GM13977 (cell line): ENCODE measurements around the gene ROBO4.

Source experiments
- DNase-seq: peaks from one replicate; pipeline ENCODE4 v3.0.0; 2012; ENCODE audit warnings: low spot score
- in situ Hi-C: fragments of 300-500 bp; cut with MboI; formaldehyde crosslinking; loops from one replicate; pipeline ENCODE4 v1.12.0; 2022; ENCODE audit warnings: low sequenced_read_pairs, low pct_unique_long_range_greater_than_20kb, mixed read lengths, inconsistent platforms; ENCODE audit not compliant: unreplicated experiment
- TF ChIP-seq, protein P1 (sequence below): IDR thresholded peaks from 2 replicates; pipeline ENCODE4 v1.5.1; 2012; ENCODE audit warnings: mild to moderate bottlenecking, control low read depth; ENCODE audit not compliant: insufficient read depth; ENCODE audit errors: extremely low read depth, missing control alignments

Gene ROBO4

DNA sequence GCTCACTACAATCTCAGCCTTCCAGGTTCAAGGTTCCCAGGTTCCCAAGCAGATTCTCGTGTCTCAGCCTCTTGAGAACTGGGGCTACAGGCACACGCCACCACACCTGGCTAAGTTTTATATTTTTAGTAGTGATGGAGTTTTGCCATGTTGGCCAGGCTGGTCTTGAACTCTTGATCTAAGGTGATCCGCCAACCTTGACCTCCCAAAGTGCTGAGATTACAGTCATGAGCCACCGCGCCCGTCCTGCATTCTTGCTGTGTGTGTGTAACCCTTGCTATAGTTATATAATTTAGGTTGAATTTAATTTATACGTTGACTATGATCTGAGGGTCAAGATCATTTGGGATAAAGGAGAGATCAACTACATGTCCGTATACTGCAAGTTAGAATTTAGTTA, 61.7 kb downstream of the ROBO4 start:
- TF ChIP-seq, protein P1, sequence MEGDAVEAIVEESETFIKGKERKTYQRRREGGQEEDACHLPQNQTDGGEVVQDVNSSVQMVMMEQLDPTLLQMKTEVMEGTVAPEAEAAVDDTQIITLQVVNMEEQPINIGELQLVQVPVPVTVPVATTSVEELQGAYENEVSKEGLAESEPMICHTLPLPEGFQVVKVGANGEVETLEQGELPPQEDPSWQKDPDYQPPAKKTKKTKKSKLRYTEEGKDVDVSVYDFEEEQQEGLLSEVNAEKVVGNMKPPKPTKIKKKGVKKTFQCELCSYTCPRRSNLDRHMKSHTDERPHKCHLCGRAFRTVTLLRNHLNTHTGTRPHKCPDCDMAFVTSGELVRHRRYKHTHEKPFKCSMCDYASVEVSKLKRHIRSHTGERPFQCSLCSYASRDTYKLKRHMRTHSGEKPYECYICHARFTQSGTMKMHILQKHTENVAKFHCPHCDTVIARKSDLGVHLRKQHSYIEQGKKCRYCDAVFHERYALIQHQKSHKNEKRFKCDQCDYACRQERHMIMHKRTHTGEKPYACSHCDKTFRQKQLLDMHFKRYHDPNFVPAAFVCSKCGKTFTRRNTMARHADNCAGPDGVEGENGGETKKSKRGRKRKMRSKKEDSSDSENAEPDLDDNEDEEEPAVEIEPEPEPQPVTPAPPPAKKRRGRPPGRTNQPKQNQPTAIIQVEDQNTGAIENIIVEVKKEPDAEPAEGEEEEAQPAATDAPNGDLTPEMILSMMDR, result no peak
- in situ Hi-C loops, result loop anchor here (25.0 kb wide), 1 partner anchor 174 kb away; the partner anchor contains the start of genes SIAE and SPA17
- no peak for DNase-seq

DNA sequence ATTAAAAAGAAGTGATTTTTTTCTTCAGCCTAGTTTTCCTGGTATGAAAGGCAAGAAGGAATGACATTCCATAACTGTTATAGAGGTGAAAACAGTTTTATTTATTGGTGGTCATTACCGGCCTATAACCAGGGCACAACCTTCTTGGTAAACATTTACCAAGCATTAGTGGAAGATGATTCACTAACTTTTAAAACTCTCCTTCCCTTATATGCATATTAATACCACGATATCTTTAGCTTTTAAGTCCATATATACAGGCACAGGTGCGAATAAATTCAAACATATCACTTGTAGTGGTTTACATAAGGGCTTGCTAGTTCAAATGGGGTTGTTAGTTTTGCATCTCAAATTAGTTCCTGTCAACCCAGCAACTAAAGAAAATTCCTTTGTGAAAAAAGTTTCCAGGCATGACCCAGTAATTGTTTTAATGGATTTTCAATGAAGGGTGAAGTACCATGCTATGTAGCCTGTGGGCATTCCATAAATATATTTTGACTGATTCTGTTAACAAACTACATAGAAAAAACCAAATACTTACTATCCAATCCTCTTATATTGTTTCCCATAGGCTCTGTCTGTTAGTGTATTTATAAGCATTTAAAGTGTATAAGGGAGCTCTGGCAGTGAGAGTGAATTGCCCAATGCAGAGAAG, 63.0 kb downstream of the ROBO4 start:
- TF ChIP-seq, protein P1, result no peak
- in situ Hi-C loops, result loop anchor here (25.0 kb wide), 1 partner anchor 172 kb away; the partner anchor contains the start of genes SIAE and SPA17
- DNase-seq, result no peak
